HFF-Myc (cell line): ENCODE data around the gene DSTN.

Source experiments
- DNase-seq: peaks from one replicate; pipeline ENCODE4 v3.0.0-alpha.2; 2011; ENCODE audit warnings: low read depth; ENCODE audit errors: extremely low read depth
- H3K4me3 ChIP-seq: replicated peaks from 2 replicates; pipeline ENCODE4 v1.5.1; 2011; ENCODE audit warnings: low read depth, mild to moderate bottlenecking, control low read depth, low read length
- TF ChIP-seq, protein P1 (sequence below): IDR thresholded peaks from 2 replicates; pipeline ENCODE4 v1.5.1; 2012; ENCODE audit warnings: mild to moderate bottlenecking, low read depth, low read length, control low read depth; ENCODE audit errors: missing control alignments

DSTN gene

DNA sequence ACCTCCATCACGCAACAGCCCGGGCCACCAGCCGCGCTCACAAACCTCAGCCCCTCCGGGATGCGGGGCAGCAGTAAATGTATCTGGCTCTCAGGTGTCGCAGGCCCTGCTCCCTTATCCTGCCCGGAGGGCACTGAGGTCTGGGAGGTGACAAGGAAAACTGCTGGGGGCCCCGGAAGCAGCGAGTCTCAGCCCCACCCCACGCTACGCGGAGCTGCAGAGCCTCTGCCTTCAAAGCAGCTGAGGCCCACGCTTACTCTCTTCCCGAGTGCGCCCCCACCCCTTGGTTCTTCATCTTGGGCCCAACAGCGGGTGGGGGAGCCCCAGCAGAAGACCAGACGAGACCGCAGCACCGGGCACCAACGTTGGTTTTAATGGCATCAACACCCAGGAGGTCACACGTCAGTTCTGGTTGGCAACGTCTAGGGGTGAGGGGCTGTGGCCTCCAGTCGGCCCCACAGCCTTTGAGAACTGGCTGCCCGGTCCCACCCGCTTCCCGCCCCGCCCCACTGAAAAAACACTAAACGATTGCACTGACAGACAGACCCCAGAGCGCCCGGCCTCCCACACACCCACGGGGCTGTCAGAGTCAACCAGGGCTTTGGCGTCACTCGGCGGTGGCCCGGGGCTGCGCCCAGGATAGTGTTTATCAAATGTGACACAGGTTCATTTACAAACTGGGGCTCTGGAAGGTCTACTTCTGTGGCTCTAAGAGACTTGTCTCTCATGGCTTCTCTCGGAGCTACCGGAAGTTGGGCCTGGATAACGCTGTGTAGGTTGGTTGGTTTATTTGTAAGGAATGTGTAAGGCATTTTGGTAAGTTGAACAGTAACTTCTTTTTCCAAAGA is 43.7 kb downstream of the DSTN start:
- TF ChIP-seq, protein P1, sequence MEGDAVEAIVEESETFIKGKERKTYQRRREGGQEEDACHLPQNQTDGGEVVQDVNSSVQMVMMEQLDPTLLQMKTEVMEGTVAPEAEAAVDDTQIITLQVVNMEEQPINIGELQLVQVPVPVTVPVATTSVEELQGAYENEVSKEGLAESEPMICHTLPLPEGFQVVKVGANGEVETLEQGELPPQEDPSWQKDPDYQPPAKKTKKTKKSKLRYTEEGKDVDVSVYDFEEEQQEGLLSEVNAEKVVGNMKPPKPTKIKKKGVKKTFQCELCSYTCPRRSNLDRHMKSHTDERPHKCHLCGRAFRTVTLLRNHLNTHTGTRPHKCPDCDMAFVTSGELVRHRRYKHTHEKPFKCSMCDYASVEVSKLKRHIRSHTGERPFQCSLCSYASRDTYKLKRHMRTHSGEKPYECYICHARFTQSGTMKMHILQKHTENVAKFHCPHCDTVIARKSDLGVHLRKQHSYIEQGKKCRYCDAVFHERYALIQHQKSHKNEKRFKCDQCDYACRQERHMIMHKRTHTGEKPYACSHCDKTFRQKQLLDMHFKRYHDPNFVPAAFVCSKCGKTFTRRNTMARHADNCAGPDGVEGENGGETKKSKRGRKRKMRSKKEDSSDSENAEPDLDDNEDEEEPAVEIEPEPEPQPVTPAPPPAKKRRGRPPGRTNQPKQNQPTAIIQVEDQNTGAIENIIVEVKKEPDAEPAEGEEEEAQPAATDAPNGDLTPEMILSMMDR = no peak
- no peak overlapping the region for H3K4me3 ChIP-seq
- no peak for DNase-seq

DNA sequence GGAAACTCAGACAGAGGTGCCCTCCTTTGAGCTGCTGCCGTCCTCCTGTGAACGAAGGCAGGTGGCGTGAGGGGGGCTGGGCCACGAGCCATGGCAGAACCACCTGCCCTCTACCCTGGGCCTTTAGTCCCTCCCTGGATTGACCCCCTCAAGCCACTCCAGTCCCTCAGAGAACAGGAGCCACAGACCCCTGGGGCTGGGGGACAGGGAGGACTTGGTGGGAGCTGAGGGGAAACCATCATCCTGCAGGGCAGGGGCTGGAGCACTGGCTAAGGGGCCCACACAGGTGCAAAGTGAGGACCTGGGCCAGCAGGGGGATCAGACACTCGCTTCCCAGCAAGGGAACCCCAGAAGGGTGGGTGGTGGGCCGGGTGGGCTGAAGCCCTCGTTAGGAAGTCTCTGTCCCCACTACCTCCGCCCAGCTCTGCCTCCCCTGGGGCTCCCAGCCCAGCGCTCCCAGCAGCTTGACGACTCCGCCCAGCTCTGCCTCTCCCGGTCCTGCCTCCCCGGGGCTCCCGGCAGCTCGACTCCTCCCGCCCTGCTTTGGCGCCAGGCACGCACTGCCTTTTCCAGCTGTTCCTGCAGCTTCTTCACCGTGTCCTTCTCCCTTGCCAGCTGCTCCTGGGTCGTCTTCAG is 44.4 kb downstream of the DSTN start:
- H3K4me3 ChIP-seq = no peak overlapping the region
- no peak for DNase-seq
- TF ChIP-seq, protein P1 = no peak

DNA sequence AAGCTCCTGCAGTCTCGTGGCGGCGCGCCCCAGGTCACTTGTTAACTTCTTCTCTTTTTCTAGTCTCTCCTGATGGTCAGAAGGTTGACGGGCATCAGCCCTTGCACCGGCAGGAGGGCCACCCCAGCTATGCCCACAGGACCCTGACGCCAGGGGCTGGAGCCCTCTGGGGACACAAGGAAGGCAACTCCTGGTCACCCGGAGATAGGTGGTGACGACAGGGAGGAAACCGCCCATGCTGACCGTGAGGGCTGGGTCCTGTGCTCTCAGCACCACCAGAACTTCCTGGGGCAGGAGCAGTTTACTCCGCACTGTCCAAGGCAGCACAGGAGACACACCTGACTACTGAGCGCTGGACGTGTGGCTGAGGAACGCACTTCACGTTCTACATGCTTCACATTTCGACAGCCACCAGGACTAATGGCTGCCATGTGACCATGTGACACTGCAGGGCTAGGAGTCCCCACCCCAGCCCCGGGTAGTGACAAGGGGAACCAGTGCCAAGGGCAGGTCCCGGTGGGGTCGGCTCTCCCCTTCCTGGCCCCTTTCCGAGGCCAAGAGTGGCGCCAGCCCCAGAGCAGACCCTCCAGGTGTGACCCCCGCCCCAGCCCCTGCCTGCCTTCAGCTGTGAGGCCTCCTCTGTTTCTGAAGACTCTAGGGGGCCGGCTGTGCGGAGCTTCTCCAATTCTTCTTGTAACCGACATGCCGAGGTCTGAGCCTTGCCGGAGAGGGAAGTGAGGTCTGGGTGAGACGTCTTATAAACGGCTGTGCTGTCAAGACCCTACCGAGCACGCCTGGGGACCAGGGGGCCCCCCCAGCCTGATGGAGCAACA is 45.2 kb downstream of the DSTN start:
- no peak for DNase-seq
- TF ChIP-seq, protein P1 = no peak
- H3K4me3 ChIP-seq = no peak overlapping the region

- DNase-seq = no peak
- no peak overlapping the region for H3K4me3 ChIP-seq
These were observed 46.0 kb downstream of the DSTN start for GRCh38 chr20:17615645-17616479.

GRCh38 chr20:17616480-17617211 is 46.8 kb downstream of the DSTN start:
- no peak overlapping the region for H3K4me3 ChIP-seq
- DNase-seq = no peak
- TF ChIP-seq, protein P1 = no peak

More at GRCh38 chr20:17615645-17616479, 46.0 kb downstream of the DSTN start:
- TF ChIP-seq, protein P1 = no peak
